HG03457 (cell line): Measurements from ENCODE around the gene INSM2.

Source experiments
- ATAC-seq: cut with Tn5 transposase; IDR thresholded peaks from one replicate; pipeline ENCODE4 v1.9.1; 2021; ENCODE audit warnings: moderate number of reproducible peaks; ENCODE audit not compliant: unreplicated experiment

Gene INSM2

GRCh38 chr14:35543006-35543405 is 9.0 kb downstream of the INSM2 start:
- no peak for ATAC-seq

DNA sequence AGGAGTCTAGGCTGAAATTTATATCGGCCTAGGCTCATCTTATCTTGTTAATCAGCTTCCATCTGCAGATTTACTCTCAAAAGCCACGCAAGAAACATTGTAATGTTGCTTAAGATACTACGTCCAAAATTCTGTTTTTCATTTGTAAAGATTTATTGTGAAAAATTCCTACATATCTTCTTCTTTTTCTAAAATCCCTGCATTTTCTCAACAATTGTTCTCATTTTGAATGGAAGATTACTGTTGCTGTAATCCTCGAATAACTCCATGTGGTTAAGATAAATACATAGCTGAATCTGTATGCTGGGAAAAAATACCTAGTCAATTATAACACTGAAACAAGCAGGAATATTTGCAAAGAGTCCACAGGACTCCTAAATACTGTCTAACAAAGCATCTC is 15.6 kb downstream of the INSM2 start:
- no peak for ATAC-seq

GRCh38 chr14:35551081-35551480 is 17.1 kb downstream of the INSM2 start:
- ATAC-seq = no peak

GRCh38 chr14:35553808-35554207 is 19.8 kb downstream of the INSM2 start:
- no peak for ATAC-seq

DNA sequence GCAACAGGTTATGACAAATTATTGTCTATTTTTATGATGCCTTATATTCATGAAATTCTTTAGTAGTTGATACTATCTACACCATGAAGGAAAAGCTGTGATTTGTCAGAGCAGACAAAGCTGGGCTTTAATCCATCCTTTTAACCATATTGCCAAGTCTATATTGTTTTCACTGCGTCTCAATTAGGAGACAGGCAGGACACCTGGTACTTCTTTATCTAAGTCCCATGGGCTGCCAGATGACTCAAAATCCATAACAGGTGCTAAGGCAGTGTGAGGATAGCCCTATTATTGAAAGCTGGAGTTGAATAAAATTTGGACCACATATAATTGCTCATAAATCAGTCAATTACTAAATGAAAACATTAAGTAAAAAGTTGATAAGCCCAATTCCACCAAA is 22.6 kb downstream of the INSM2 start:
- no peak for ATAC-seq

- ATAC-seq = no peak
Measured at GRCh38 chr14:35557221-35557747, 23.3 kb downstream of the INSM2 start.

GRCh38 chr14:35558680-35559079 is 24.7 kb downstream of the INSM2 start:
- no peak for ATAC-seq

- ATAC-seq = no peak
Measured at GRCh38 chr14:35565871-35566464, 32.0 kb downstream of the INSM2 start.

DNA sequence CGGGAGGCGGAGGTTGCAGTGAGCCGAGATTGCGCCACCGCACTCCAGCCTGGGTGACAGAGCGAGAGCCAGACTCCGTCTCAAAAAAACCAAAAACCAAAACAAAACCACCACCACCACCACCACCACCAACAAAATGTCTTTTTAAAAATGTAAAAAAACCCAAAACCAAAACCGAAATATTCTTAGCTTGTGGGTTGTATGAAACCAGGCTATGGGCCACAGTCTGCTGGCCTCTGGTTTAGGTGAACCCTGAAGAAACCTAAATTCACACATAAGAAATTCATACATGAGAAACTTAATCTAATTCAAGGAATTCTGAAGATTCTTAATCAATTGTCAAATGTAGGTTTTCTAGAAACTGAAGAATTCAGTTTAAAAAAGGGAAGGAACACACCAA is 37.6 kb downstream of the INSM2 start:
- ATAC-seq = no peak

- ATAC-seq = no peak
Measured at GRCh38 chr14:35573911-35574310, 39.9 kb downstream of the INSM2 start.

DNA sequence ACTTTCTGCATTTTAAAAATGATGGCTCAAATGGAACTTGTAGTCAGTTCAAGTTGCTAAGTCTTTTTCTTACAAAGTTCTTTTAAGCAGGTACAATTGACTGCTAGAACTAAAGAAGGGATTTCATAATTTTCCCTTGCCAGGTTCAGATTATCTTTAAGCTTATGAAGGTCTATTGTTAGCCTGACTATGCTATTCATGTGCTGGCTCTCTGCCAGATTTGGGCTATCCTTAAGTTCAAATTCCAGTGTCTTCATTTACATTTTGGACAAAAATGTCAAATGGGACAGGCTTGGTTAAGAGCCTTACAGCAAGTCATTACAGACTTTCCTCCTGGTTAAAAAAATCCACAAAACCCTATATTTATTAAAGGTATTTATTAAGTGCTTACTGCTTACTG is 42.3 kb downstream of the INSM2 start:
- ATAC-seq = no peak

GRCh38 chr14:35576856-35577255 is 42.9 kb downstream of the INSM2 start:
- ATAC-seq = no peak

- ATAC-seq = no peak
Measured at GRCh38 chr14:35578135-35578534, 44.2 kb downstream of the INSM2 start.

GRCh38 chr14:35578639-35579038 is 44.7 kb downstream of the INSM2 start:
- no peak for ATAC-seq
